Measurements from ENCODE around the gene TIGAR.

- TF ChIP-seq, protein P1, sequence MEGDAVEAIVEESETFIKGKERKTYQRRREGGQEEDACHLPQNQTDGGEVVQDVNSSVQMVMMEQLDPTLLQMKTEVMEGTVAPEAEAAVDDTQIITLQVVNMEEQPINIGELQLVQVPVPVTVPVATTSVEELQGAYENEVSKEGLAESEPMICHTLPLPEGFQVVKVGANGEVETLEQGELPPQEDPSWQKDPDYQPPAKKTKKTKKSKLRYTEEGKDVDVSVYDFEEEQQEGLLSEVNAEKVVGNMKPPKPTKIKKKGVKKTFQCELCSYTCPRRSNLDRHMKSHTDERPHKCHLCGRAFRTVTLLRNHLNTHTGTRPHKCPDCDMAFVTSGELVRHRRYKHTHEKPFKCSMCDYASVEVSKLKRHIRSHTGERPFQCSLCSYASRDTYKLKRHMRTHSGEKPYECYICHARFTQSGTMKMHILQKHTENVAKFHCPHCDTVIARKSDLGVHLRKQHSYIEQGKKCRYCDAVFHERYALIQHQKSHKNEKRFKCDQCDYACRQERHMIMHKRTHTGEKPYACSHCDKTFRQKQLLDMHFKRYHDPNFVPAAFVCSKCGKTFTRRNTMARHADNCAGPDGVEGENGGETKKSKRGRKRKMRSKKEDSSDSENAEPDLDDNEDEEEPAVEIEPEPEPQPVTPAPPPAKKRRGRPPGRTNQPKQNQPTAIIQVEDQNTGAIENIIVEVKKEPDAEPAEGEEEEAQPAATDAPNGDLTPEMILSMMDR (IDR thresholded peaks at IDR 0.05), result no peak
- TF ChIP-seq POLR2A (IDR thresholded peaks at IDR 0.05), result no peak
- TF ChIP-seq EP300 (IDR thresholded peaks at IDR 0.05), result no peak
Measured at GRCh38 chr12:4388662-4389061, 67.6 kb downstream of the TIGAR start.
